HG03280 (cell line): ENCODE measurements around the gene ADAMTS2.

Source experiments
- ATAC-seq: cut with Tn5 transposase; IDR thresholded peaks from one replicate; pipeline ENCODE4 v1.9.1; 2021; ENCODE audit warnings: mild to moderate bottlenecking, moderate library complexity; ENCODE audit not compliant: unreplicated experiment

ADAMTS2 gene

DNA sequence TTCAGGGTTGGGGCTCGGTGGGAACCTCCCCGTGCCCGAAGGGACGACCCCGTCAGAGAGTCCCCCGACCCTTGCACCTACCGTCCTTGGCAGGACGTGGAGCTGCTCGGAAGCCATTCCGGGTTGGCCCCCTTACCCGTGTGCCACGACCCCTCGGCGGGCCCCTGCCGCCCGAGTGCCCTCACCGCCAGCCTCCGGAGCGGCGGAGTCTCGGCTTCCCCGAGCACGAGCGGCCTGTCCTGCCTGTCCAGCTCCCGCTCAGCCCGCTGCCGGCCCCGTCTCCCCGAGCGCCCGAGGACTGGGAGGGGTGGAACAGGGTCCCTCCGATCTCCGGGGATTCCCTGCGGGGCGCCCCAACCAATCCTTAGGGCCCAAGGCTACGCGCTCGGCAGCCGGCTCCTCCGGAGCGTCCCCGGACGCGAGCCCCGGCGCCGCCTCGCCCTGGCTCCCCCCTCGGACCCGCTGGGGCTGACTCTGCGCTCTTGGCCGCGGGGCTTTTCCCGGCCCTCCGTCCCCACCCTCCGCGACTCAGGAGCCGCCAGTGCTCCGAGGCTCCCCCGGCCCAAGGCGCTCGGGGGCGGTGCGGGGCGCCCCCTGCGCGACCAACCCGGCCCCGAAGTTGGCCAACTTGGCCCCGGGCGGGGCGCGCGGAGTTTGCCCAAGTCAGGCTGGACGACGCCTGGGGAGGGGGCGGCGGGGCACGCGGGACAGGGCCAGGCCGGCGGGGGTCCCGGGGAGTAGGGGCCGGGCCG lies 654 bp downstream of the ADAMTS2 start:
- no peak for ATAC-seq

- no peak for ATAC-seq
Measured at GRCh38 chr5:179343719-179344430, 1.4 kb downstream of the ADAMTS2 start.

GRCh38 chr5:179343021-179343718 lies 2.1 kb downstream of the ADAMTS2 start:
- ATAC-seq = no peak

DNA sequence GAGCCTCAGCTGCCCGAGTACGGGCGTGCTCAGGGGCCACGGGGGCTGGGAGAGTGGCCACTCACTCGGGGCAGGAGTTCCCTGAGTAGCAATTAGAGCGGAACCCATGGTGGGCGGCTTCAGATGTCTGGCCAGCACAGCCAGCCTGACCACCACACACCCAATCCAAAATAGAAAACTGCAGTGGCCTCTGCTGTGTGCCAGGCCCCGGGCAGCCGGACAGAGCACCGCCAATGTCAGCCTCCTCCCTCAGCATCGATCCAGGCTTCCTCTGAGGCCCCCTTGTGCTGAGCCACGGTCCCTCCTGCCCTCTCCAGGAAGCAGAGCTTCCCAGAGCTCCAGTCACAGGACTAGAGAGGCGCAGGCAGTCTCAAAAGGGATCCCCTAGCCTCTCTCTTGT lies 2.7 kb downstream of the ADAMTS2 start:
- no peak for ATAC-seq

DNA sequence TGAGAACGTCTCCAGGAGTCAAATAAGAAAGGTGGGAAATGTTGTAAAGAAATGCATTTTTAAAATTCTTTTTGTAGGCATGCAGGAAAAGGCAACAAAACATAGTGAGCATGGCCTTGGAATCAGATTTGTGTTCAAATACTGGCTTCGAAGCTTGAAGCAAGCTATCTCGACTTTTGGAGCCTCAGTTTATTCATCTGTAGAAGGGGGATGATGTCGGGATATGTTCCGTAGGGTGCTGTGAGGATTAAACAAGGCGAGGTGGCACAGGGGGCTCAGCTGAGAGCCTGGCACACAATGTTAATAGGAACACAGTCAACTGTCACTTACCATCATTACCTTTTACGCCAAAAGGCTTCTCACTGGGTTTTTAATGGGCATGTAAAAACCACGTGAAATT lies 4.8 kb downstream of the ADAMTS2 start:
- no peak for ATAC-seq

DNA sequence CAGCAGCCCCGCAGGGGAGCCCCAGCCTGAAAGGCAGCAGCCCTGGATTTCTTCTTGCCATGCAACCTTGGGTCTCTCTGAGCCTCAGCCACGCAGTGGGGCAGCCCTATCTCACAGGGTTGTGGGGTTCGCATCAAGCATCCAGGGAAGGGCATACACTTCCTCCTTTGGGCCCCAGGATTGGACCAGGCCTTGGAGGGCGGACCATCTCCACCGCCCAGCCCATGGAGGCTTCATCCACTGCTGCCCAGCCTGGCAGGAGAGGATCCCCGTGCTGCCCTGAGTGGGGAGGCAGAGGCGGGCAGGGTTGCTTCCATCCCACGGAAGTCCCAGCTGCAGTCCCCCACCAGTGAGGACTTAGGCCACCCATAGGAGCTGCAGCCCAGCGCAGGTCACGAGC lies 5.3 kb downstream of the ADAMTS2 start:
- ATAC-seq = no peak

GRCh38 chr5:179339081-179339480 lies 6.2 kb downstream of the ADAMTS2 start:
- ATAC-seq = no peak

DNA sequence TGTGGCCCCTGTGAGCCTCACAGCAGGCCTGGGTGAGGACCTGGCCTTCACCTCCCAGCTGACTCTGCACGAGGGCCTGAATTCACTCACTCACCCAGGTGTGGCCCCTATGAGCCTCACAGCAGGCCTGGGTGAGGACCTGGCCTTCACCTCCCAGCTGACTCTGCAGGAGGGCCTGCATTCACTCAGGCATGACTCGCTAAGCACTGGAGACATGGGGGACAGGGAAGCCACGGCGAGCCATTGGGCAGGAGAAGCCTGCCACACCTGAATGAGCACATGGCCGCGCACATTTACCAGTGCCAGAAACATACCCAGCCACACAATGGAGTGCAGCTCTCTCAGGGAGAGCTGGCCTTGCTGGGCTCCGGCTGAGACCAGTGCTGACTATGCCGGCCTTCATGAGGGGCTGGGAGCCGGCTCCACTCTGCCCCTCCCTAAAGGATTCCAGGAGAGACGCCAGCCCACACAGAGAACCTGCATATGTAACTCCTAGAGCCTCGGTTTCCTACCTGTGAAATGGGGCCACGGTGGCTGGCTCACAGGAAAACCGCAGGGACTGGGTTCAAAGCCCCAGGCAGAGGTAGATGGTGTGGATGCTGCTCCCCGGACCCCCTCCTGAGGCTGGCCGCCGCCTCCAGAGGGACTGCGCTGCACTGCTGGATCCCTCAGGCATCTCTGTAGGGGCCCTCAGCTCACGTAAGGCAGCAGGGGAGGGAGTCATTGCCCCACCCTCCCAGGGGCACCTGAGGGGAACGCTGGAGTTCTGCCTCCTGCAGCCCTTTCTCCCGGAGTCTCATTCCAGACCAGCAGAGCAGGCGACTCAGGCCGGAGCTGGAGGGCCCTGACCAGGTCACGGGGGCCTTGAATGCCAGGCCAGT lies 7.2 kb downstream of the ADAMTS2 start:
- no peak for ATAC-seq

- no peak for ATAC-seq
Measured at GRCh38 chr5:179336871-179337795, 8.1 kb downstream of the ADAMTS2 start.

GRCh38 chr5:179336126-179336870 lies 9.0 kb downstream of the ADAMTS2 start:
- no peak for ATAC-seq

- no peak for ATAC-seq
Measured at GRCh38 chr5:179333796-179334761, 11.2 kb downstream of the ADAMTS2 start.

GRCh38 chr5:179332741-179333290 lies 12.4 kb downstream of the ADAMTS2 start:
- no peak for ATAC-seq

GRCh38 chr5:179331591-179332375 lies 13.5 kb downstream of the ADAMTS2 start:
- ATAC-seq = no peak

DNA sequence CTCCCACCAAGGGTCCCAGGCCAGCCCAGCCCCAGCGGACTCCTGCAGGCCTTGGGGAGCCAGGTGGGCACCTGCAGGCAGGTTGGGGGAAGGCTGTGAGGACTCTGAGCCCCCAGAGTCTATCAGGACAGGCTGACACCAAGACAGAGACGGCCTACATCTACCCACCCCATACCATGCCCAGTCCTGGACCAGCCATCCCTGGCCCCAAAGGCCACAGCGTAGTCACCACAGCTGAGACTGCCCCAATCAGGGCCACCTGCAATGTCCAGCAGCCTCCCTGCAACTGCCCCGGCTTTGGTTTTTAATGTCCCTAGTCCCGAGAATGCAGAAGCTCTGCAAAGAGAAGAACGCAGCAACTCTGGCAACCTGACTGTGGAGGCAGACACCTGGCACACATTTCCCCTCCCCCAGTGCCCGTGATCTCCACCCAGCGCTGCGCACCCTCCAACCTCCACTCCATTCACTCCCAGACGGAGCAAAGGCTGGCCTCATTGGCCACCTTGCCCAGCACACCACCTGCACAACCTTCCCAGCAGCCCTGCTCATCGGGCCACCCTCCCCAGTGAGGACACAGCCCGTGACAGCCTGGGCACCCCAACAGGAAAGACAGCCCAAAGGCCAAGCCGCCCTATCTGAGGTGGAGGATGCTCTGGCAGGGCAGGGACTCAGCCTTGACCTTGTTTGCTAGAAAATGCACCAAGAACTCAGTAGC lies 14.9 kb downstream of the ADAMTS2 start:
- ATAC-seq = no peak

DNA sequence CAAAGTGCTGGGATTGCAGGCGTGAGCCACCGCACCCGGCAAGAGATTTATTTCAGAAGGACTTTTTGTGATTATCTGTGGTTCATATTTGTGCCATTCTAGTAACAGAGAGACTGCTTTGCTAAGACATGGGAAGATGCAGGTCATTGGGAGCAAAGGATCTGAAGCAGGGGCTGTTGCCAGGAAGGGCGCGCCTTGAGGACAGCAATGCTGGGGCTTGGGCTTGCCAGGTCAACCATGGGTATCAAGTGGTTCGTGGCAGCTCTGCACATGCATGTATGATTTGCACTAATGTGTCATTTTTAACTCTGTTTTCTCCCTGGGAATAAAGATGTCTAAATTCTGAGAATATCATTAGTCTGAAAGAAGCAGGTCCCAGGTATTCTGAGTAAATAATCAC lies 17.0 kb downstream of the ADAMTS2 start:
- no peak for ATAC-seq

- ATAC-seq = no peak
Measured at GRCh38 chr5:179327021-179327735, 18.1 kb downstream of the ADAMTS2 start.
